NAMALWA (cell line): Measurements from ENCODE around the gene ADGRD2.

Source experiments
- DNase-seq: peaks from one replicate; pipeline ENCODE4 v3.0.0-alpha.2; 2015; ENCODE audit warnings: low spot score

ADGRD2 gene

GRCh38 chr9:124480621-124480981 lies 30.4 kb downstream of the ADGRD2 start:
- peak; percentile 79 for DNase-seq

GRCh38 chr9:124481115-124481514 lies 30.9 kb downstream of the ADGRD2 start:
- no peak for DNase-seq

GRCh38 chr9:124482431-124483031 lies 32.3 kb downstream of the ADGRD2 start:
- DNase-seq: peak; percentile 20

GRCh38 chr9:124483481-124483880 lies 33.2 kb downstream of the ADGRD2 start:
- DNase-seq: no peak

- no peak for DNase-seq
Observed at GRCh38 chr9:124485201-124485600, 35.0 kb downstream of the ADGRD2 start.

GRCh38 chr9:124485936-124486335 lies 35.7 kb downstream of the ADGRD2 start:
- no peak for DNase-seq

- no peak for DNase-seq
Observed at GRCh38 chr9:124486778-124487259, 36.6 kb downstream of the ADGRD2 start.

GRCh38 chr9:124487260-124488182 lies 37.3 kb downstream of the ADGRD2 start:
- DNase-seq: no peak

- no peak for DNase-seq
Observed at GRCh38 chr9:124488641-124489210, 38.5 kb downstream of the ADGRD2 start.

GRCh38 chr9:124489222-124489621 lies 39.0 kb downstream of the ADGRD2 start:
- no peak for DNase-seq

GRCh38 chr9:124490004-124490403 lies 39.8 kb downstream of the ADGRD2 start:
- no peak for DNase-seq

GRCh38 chr9:124491049-124491975 lies 41.1 kb downstream of the ADGRD2 start:
- no peak for DNase-seq

- DNase-seq: no peak
Observed at GRCh38 chr9:124492818-124493217, 42.6 kb downstream of the ADGRD2 start.

- DNase-seq: no peak
Observed at GRCh38 chr9:124493218-124493617, 43.0 kb downstream of the ADGRD2 start.

- no peak for DNase-seq
Observed at GRCh38 chr9:124493794-124494479, 43.7 kb downstream of the ADGRD2 start.

- DNase-seq: no peak
Observed at GRCh38 chr9:124495126-124496074, 45.1 kb downstream of the ADGRD2 start.

- DNase-seq: no peak
Observed at GRCh38 chr9:124496075-124496449, 45.8 kb downstream of the ADGRD2 start.

- no peak for DNase-seq
Observed at GRCh38 chr9:124496463-124496862, 46.2 kb downstream of the ADGRD2 start.

GRCh38 chr9:124497441-124497840 lies 47.2 kb downstream of the ADGRD2 start:
- no peak for DNase-seq

GRCh38 chr9:124498040-124498439 lies 47.8 kb downstream of the ADGRD2 start:
- no peak for DNase-seq
